GM12878 (cell line): ENCODE results near the gene CCL15. TPM values are rescaled to one million over a fixed set of nuclear protein-coding genes. Genes with fewer than 3 reads are reported as not detected.

Source experiments
- ATAC-seq: fragments of 200-7000 bp; cut with Tn5 transposase; 3 replicates; pipeline ENCODE4 v1.9.1; 2020; ENCODE audit warnings: mild to moderate bottlenecking, moderate library complexity
- BruUV-seq: library from RNA; stranded (reverse); fragments of 400-500 nt; replicated peaks from 2 replicates; lab custom pipeline; 2021; lab: Mats Ljungman, UMichigan
- CTCF ChIA-PET: fragments of 300-600 bp; sonication (Branson Sonifier 250); formaldehyde crosslinking; extraction: SDS; loops from one replicate; lab custom pipeline; 2021; ENCODE audit warnings: inconsistent platforms; lab: Yijun Ruan, JAX
- POLR2A ChIA-PET: fragments of 350-600 bp; formaldehyde crosslinking; extraction: SDS; loops from one replicate; lab custom pipeline; 2021; ENCODE audit warnings: inconsistent platforms; lab: Charles Lee
- RAD21 ChIA-PET: fragments of 300-600 bp; sonication (Branson Sonifier 250); formaldehyde crosslinking; loops from one replicate; lab custom pipeline; 2023; ENCODE audit warnings: antibody characterized with exemption; ENCODE audit not compliant: unreplicated experiment; lab: Charles Lee
- SMC1A ChIA-PET: fragments of 300-600 bp; sonication (Branson Sonifier 250); formaldehyde crosslinking; loops from one replicate; lab custom pipeline; 2023; ENCODE audit not compliant: unreplicated experiment, uncharacterized antibody; lab: Charles Lee
- DNase-seq: peaks from one replicate; pipeline ENCODE4 v3.0.0-alpha.2; 2011; ENCODE audit warnings: low read depth, low spot score
- FAIRE-seq: peaks from 3 replicates; lab custom pipeline; 2011; peaks lifted over from hg19 to GRCh38; lab: Jason Lieb, UNC
- H2AFZ ChIP-seq: 2 replicates; pipeline ENCODE4 v1.6.0; 2011; ENCODE audit warnings: low read depth, low read length, control low read depth; ENCODE audit not compliant: control insufficient read depth
- H3K27ac ChIP-seq: 2 replicates; pipeline ENCODE4 v1.5.1; 2011; ENCODE audit warnings: control low read depth; ENCODE audit not compliant: control insufficient read depth, insufficient read depth
- H3K27me3 ChIP-seq, 2 experiments: replicated peaks in 1 of 2; 2 replicates each; pipeline versions ENCODE4 v1.6.0 to v1.6.1; 2011; ENCODE audit warnings: low read length in 1 of 2; ENCODE audit not compliant: control insufficient read depth in 2 of 2, insufficient read depth in 2 of 2
- H3K36me3 ChIP-seq, 2 experiments: 2 replicates each; pipeline ENCODE4 v1.5.1; 2011; ENCODE audit warnings: low read length in 1 of 2; ENCODE audit not compliant: control insufficient read depth in 2 of 2, insufficient read depth in 2 of 2
- H3K4me1 ChIP-seq: 2 replicates; pipeline ENCODE4 v1.6.1; 2011; ENCODE audit warnings: mild to moderate bottlenecking, low read length, moderate library complexity, mixed read lengths; ENCODE audit not compliant: control insufficient read depth, insufficient read depth
- H3K4me2 ChIP-seq: 2 replicates; pipeline ENCODE4 v1.6.0; 2011; ENCODE audit warnings: control low read depth; ENCODE audit not compliant: control insufficient read depth, insufficient read depth
- H3K4me3 ChIP-seq: fragments of 200-600 bp; sonication (generic); 2 replicates; pipeline ENCODE4 v1.5.1; 2016
- H3K79me2 ChIP-seq: 2 replicates; pipeline ENCODE4 v1.6.0; 2011; ENCODE audit warnings: low read length; ENCODE audit not compliant: control insufficient read depth, insufficient read depth
- H3K9ac ChIP-seq: 2 replicates; pipeline ENCODE4 v1.8.0; 2011; ENCODE audit warnings: low read length, control low read depth, mixed read lengths; ENCODE audit not compliant: control insufficient read depth, insufficient read depth
- H3K9me3 ChIP-seq: replicated peaks from 3 replicates; pipeline ENCODE4 v1.5.1; 2011; ENCODE audit warnings: mild to moderate bottlenecking, low read length; ENCODE audit not compliant: control insufficient read depth, insufficient read depth
- H4K20me1 ChIP-seq: 2 replicates; pipeline ENCODE4 v1.6.0; 2011; ENCODE audit not compliant: control insufficient read depth, insufficient read depth
- BCLAF1 ChIP-seq: fragments of 450-650 bp; IDR thresholded peaks from 2 replicates; pipeline ENCODE4 v1.6.1; 2017; ENCODE audit warnings: antibody characterized with exemption, mild to moderate bottlenecking, moderate library complexity
- MEF2B ChIP-seq: fragments of 450-650 bp; IDR thresholded peaks from 2 replicates; pipeline ENCODE4 v1.6.1; 2018; ENCODE audit warnings: mild to moderate bottlenecking, moderate library complexity; ENCODE audit not compliant: partially characterized antibody, poor library complexity, severe bottlenecking
- RB1 ChIP-seq: fragments of 450-650 bp; formaldehyde crosslinking; IDR thresholded peaks from 2 replicates; pipeline ENCODE4 v1.6.1; 2017; ENCODE audit warnings: mild to moderate bottlenecking, borderline replicate concordance
- RBBP5 ChIP-seq: fragments of 200-600 bp; sonication (generic); conservative IDR thresholded peaks from 2 replicates; pipeline ENCODE4 v1.6.1; 2016
- WGBS: methylation state at CpG from one replicate; pipeline ENCODE4 v1.1.6; 2016; ENCODE audit warnings: low lambda C conversion rate; ENCODE audit not compliant: insufficient replicate concordance, insufficient coverage; ENCODE audit errors: missing lambda C conversion rate; 5-methylcytosine and 5-hydroxymethylcytosine counted together
- in situ Hi-C: fragments of 300-500 bp; cut with MboI; formaldehyde crosslinking; loops from 9 replicates; pipeline ENCODE4 v1.14.3; 2018; ENCODE audit warnings: mixed read lengths
- intact Hi-C: fragments of 100-400 bp; cut with micrococcal nuclease; formaldehyde crosslinking; loops from one replicate; pipeline ENCODE4 v1.14.2; 2022; ENCODE audit not compliant: unreplicated experiment
- polyA plus RNA-seq, 11 experiments: library from polyadenylated mRNA; depleted of rRNA in 4 of 11; unstranded in 6 of 11; stranded (reverse) in 5 of 11; fragments of >200 nt; fragmentation: Nextera tagmentation in 4 of 11; fragmentation: Illumina TruSeq in 1 of 11; extraction: Ambion mirVana in 4 of 11; extraction: Trizol in 1 of 11; gene quantifications; 1 replicate in 1 of 11; 2 replicates in 10 of 11; pipeline versions ENCODE4 v1.2.1 to v1.2.3, GENCODE V29; 2011 to 2016; ENCODE audit warnings: inconsistent platforms in 2 of 11, missing spikeins in 2 of 11, low read depth in 1 of 11
- total RNA-seq, 4 experiments: library from RNA; depleted of rRNA in 3 of 4; stranded (reverse); fragments of >200 nt in 3 of 4; fragmentation: Illumina TruSeq in 1 of 4; extraction: Trizol in 1 of 4; gene quantifications; 2 replicates each; pipeline versions ENCODE4 v1.2.1 to v1.2.3, GENCODE V29; 2013 to 2021

Gene CCL15
- total and polyA plus RNA-seq, 10 of the 15 experiments (the other 5 are each of a cell fraction or from before 2014, with no cell fraction given), result 0.12 TPM; not detected in 9

GRCh38 chr17:35965272-35965671, 36.1 kb downstream of the CCL15 start (continued):
- TF ChIP-seq BCLAF1, result no peak

- no peak for TF ChIP-seq RBBP5
- no peak for TF ChIP-seq MEF2B
- TF ChIP-seq RB1, result no peak
- TF ChIP-seq, all 136 proteins: peak for 0
- no peak overlapping the region for H2AFZ ChIP-seq
- in situ Hi-C loops, result no loop called here
- no peaks in the 10 kb centered on the region for H3K79me2 ChIP-seq
- no TSS peak for BruUV-seq
- no peak overlapping the region for H3K4me3 ChIP-seq
- H4K20me1 ChIP-seq, result no peaks in the 10 kb centered on the region
- ChIA-PET POLR2A (no interaction called here), RAD21 (interaction anchor here (0.8 to 1.1 kb wide), 3 partner anchors 10 to 519 kb away, joined by 3 read pairs; no protein-coding TSS in a partner anchor), CTCF (interaction anchor here (0.8 to 2.3 kb wide), 3 partner anchors 10 to 185 kb away, joined by 3 to 7 read pairs (median 5); no protein-coding TSS in a partner anchor), SMC1A (interaction anchor here (0.8 to 1.1 kb wide), 4 partner anchors 110 to 185 kb away, joined by 3 to 6 read pairs (median 4); no protein-coding TSS in a partner anchor)
- ATAC-seq (no peak), DNase-seq (no peak), FAIRE-seq (no peak)
- no peak overlapping the region for H3K9ac ChIP-seq
- H3K4me1 ChIP-seq, result no peaks in the 10 kb centered on the region
- H3K36me3 ChIP-seq, result no peaks in the 10 kb centered on the region
- intact Hi-C loops, result no loop called here
- no peak overlapping the region for H3K4me2 ChIP-seq
- H3K27me3 ChIP-seq, result no peaks in the 10 kb centered on the region
- no peak overlapping the region for H3K27ac ChIP-seq
- no peaks in the 10 kb centered on the region for H3K9me3 ChIP-seq
- WGBS, result 34% methylated on average over 6 of the region's 6 CpGs
Observed at GRCh38 chr17:35963663-35964062, 37.7 kb downstream of the CCL15 start.
